OCI-M2 (cell line): ENCODE data around the gene ARID3B.
"Not testable (repeated sequence)": the region's sequence is repeated elsewhere in the genome, so short reads cannot be mapped to it uniquely, and the experiment has no call there.

Source experiments
- DNase-seq: peaks from one replicate; lab custom pipeline; 2025; ENCODE audit not compliant: unreplicated experiment; lab: John Stamatoyannopoulos, UW

The ARID3B gene

DNA sequence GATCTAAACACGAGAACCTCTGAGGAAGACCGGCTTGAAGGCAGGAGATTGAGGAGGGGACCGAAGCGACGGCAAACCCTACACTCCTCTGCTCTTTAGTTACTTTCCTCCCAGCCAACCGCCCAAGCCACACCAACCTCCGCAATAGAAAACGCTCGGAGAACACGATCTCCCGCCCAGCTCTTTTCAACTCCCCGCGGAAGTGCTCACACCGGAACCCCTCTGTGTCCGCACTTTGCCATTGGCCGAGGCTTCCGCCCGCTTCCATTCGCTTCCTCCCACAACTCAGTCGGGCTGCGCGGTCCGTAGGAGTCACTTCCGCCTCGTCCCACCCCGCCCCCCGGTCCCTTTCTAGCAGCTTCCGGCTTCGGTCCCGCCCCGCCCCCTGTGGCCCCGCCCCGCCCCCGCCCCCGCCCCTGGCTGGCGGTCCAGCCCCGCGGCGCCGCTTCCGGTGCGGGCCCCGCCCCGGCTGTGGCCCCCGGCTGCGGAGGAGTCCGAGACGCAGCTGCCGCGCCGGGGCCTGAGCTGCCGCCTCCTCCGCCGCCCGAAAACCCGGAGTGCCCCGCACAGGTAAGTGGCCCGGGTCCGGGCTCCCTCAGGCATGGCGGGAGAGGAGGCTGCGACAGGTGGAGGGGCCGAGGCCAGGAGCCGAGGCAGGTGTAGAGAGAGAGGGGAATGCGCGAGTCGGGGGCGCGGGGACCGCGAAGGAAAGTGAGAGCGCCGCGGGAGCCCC is at the start of gene ARID3B:
Gene ARID3B (plus strand): TSS at position 460 of the 733 bp plus-strand sequence. CDS start 2,717 bp downstream, outside the sequence.
- DNase-seq: peak; percentile 38

GRCh38 chr15:74496648-74497047 is 44.4 kb upstream of the ARID3B start:
- DNase-seq: no peak

DNA sequence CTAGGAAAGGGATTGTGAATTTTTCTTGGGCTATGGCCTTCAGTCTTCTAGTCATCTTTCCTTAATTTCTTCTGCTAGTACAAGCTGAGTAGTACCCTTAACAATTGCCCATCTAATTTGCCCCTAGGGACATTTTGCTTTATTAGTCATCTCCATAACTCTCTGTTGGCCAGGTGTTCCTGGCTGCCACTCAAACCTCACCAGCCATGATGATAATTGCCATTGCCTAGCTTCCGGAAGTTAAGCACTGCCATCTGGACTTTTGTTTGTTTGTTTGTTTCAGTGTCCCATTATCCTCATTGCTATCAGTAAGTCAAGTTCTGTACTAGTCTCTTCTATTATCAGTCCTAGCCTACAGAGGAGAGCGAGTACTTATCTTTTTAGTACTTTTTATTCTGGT is 43.4 kb upstream of the ARID3B start:
- no peak for DNase-seq

DNA sequence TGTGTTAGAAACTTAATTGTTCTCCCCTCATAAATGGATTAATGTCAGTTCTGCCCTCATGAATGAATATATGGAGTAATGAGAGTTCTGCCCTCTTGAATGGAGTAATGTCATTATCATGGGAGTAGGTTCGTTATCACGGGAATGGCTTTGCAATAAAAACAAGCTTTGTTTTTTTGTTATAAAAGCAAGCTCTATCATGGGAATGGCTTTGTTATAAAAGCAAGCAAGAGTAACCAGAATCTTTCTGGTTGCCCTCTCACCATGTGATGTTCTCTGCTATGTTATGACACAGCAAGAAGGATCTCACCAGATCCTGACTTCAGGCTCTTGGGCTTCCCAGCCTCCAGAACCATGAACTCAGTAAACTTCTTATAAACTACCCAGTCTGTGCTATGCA is 41.7 kb upstream of the ARID3B start:
- no peak for DNase-seq

- DNase-seq: no peak
These were observed 40.6 kb upstream of the ARID3B start for GRCh38 chr15:74500401-74500800.

GRCh38 chr15:74502301-74502700 is 38.7 kb upstream of the ARID3B start:
- no peak for DNase-seq

DNA sequence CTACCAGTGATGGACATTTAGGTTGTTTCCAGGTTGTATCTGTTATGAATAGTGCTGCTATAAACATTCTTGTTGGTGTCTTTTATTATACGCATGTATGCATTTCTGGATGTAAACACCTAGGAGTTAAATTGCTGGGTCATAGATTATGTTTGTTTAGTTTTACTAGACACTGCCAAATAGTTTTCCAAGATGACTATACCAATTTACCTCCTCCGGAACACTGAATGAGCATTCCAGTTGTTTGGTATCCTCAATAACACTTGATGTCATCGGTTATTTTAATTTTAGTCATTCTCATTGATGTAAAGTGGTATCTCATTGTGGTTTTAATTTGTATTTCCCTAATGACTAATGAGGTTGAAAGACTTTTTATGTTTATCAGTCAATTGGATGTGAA is 36.6 kb upstream of the ARID3B start:
- no peak for DNase-seq

- no peak for DNase-seq
These were observed 36.2 kb upstream of the ARID3B start for GRCh38 chr15:74504836-74505235.

DNA sequence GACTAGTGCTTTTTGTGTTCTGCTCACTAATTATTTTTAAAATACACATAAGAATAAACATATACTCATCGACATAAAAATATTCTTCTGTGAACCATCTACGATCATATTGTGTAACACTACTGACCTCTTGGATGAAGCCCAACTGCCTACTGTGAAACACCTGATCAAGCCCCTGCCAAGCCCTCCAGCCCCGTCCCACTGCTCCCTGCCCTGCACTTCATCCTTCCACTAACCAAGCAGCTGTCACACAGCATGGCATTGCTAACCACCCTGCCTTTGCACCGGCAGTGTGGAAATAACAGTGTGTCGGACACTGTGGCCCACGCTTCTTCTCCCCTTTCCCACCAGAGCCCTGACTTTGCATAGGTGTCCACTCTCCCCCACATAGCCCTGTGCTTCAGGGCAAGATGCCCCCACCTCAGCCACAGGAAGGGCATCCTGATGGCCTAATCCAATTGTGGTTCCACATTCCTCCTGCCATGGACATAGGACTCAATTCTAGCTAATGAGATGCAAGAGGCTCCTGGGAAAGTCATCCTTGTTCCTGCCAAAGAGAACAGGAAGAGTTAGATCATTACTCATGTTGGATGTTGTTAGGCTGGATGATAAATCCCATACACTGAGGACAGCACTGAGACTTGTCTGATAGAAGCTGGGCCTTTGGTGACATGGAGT is 35.0 kb upstream of the ARID3B start:
- no peak for DNase-seq

- no peak for DNase-seq
These were observed 34.5 kb upstream of the ARID3B start for GRCh38 chr15:74506515-74506840.

DNA sequence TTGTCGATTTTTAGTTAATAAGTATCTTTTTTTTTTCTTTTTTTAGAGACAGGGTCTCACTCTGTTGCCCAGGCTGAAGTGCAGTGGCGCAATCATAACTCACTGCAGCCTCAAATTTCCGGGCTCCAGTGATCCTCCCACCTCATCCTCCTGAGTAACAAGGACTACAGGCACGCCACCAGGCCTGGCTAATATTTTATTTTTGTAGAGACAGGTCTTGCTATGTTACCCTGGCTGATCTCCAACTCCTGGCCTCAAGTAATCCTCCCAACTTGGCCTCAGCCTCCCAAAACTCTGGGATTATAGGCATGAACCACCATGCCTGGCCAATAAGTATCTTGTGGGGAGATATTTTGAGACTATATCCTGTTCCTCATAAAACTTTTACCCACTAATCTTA is 29.4 kb upstream of the ARID3B start:
- DNase-seq: no peak

DNA sequence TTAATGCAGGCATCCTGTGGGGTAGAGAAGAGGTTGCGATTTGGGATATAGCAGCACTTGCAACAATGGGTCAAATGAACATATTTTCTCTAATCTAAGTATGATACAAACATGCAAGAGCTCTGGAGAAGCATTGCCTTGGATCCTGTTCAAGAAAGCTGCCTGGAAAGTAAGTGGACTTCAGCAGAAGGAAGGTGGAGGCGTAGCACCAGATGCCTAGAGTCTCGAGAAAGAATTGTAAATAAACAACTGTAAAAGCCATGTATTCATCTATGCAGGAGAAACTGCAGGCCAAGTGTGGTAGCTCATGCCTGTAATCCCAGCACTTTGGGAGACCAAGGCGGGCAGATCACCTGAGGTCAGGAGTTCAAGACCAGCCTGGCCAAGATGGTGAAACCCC is 27.0 kb upstream of the ARID3B start:
- DNase-seq: not testable (repeated sequence)

DNA sequence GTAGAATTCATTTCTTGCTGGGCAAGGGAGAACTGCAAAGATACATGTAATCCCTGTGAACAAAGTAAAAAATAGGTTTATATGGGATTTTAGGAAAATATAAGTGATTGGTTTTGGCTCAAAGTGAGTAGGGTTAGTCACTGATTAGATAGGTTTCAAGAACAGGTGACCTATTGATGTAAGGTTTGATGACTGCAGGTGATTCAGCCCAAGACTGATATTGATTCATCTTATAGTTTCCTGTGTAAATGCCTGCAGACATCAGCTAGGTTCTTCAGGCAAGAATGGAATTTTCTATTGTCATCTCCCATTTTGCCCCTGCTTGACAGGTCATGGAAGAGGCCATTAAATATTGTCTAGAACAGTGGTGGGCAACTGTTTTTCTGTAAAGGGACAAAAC is 23.9 kb upstream of the ARID3B start:
- DNase-seq: no peak

DNA sequence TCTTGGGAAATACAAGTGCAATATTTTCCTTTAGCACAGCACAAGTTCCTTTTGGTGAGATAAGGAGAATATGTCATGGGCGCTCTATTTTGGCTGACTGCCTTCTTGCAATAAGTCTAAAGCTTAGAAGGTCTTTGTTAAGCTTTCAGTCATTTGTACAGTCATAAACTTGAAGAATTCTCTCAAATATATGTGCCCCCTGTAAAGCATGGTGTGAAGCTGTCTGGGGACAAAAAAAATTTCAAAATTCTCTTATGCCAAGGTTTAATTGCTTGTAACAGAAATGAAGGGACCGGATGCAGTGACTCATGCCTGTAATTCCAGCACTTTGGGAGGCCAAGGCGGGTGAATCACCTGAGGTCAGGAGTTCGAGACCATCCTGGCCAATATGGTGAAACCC is 21.7 kb upstream of the ARID3B start:
- DNase-seq: no peak

DNA sequence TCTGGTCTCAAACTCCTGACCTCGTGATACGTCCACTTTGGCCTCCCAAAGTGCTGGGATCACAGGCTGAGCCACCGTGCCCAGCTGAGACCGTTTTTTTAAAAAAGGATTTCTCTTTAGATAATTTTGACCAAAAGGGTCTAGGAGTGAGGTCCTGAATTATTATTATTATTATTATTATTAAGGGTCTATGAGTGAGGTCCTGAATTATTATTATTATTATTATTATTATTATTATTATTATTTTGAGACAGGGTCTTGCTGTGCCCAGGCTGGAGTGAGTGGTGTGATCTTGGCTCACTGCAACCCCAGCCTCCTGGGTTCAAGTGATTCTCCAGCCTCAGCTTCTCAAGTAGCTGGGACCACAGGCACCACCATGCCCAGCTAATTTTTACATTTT is 20.6 kb upstream of the ARID3B start:
- no peak for DNase-seq

- DNase-seq: no peak
These were observed 17.0 kb upstream of the ARID3B start for GRCh38 chr15:74523982-74524381.

- no peak for DNase-seq
These were observed 15.7 kb upstream of the ARID3B start for GRCh38 chr15:74525309-74525708.

DNA sequence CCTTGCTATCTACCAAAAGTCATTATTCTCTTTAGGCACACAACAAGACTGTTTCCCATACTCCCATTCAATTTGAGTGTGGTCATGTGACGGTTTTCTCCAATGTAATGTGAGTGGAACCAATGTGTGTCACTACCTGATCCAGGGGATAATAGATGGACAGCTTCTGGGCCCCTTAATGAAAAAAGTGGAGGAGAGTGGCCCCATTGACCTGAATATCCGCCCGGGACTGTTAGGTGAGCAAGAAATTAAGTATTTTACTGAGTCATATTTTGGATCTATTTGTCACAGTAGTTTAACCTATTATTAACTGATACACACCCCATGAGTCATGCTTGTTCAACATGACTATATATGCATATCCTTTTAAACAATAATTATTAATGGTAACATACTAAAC is 15.1 kb upstream of the ARID3B start:
- DNase-seq: no peak

- no peak for DNase-seq
These were observed 12.1 kb upstream of the ARID3B start for GRCh38 chr15:74528876-74529275.

- no peak for DNase-seq
These were observed 11.1 kb upstream of the ARID3B start for GRCh38 chr15:74529921-74530320.

DNA sequence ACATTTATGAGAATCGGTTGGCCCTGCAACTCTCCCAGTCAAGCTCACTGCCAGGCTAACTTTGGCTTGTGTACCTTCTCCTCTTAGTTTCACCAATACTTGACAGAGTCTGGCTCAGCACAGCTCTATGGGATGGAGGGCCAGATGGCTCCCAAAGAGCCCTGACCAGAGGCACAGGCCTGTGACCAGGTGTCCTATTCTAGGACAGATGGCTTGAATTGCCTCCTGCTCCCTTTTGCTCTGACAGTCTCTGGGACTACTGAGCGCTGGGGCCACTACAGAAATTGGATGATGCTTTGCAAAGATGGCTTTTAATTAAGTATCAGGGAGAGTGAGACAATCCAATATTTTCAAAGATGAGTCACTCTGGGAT is 10.3 kb upstream of the ARID3B start:
- DNase-seq: no peak

- DNase-seq: no peak
These were observed 9.7 kb upstream of the ARID3B start for GRCh38 chr15:74531144-74531811.
